Inferior parietal cortex (tissue), 1 donor: ENCODE data around the gene PRKAG2.
"Not testable (repeated sequence)": the region's sequence is repeated elsewhere in the genome, so short reads cannot be mapped to it uniquely, and the experiment has no call there.

Experiments
- DNase-seq: peaks from one replicate; pipeline ENCODE4 v3.0.0-alpha.2; 2016; ENCODE audit errors: extremely low spot score

Gene PRKAG2

GRCh38 chr7:151551820-151552219, 325.1 kb downstream of the PRKAG2 start:
- no peak for DNase-seq

DNA sequence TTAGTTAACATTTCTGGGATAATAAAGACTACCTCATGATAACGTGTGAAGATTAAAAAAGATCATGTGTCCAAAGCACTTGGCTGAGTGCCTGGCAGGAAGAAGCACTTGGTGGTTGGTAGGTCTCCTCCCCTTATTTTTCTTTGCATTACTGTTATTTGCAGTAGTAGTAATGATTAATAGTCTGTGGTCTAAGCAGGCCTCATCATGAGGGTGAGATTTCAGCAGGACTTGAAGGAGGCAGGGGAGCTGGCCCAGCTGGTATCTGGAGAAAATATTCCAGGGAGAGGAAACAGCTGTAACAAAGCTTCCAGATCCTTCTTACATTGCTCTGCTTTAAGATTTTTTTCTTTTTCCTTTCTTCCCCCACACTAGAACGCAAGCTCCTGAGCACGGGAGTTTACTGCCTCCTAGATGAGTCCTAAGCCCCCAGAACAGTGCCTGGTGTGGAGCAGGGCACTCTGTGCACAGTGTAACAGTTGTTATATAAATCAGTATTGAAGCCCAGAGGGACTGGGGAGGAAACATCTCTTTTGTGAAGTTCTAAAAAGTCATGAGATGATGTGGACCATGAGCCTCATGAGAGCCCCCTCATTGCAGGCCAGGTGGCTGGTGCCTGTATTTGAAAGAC, 326.1 kb downstream of the PRKAG2 start:
- DNase-seq = no peak

GRCh38 chr7:151549644-151550043, 327.3 kb downstream of the PRKAG2 start:
- no peak for DNase-seq

DNA sequence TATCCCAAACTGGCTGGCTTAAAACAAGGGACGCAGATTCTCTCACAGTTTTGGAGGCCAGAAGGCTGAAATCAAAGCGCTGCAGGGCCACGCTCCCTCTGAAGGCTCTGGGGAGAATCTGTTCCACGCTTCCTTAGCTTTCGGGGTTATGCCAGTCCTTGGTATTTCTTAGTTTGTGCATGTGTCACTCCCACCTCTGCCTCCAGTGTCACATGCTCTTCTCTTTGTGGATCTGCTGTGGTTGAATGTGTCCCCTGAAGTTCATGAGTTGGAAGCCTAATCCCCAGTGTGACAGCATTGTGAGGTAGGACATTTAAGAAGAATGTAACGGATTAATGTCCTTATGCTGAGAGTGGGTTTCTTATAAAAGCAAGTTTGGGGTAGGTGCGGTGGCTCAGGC, 327.8 kb downstream of the PRKAG2 start:
- DNase-seq = no peak

GRCh38 chr7:151544183-151544582, 332.7 kb downstream of the PRKAG2 start:
- no peak for DNase-seq

DNA sequence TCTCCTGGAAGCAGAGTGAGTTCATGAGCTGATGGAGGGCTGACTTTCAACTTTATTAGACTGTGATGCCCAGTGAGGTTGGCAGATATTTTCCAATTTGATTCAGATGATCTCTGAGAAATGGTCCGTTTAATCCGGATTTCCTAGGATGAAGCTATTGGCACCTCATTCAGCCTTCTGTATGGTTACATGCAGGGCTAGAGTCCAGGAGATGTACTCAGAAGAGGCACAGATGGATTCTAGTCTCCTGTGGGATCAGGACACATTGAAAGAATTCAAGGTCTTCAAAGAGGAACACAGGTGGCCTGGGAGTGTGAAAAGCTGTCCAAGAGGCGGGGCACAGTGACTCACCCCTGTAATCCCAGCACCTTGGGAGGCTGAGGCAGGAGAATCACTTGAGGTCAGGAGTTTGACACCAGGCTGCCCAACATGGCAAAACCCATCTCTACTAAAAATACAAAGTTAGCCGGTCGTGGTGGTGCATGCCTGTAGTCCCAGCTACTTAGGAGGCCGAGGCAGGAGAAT, 334.2 kb downstream of the PRKAG2 start:
- DNase-seq = no peak

- DNase-seq = no peak
These were observed 335.0 kb downstream of the PRKAG2 start for GRCh38 chr7:151541709-151542499.

GRCh38 chr7:151540146-151540545, 336.8 kb downstream of the PRKAG2 start:
- DNase-seq = no peak

DNA sequence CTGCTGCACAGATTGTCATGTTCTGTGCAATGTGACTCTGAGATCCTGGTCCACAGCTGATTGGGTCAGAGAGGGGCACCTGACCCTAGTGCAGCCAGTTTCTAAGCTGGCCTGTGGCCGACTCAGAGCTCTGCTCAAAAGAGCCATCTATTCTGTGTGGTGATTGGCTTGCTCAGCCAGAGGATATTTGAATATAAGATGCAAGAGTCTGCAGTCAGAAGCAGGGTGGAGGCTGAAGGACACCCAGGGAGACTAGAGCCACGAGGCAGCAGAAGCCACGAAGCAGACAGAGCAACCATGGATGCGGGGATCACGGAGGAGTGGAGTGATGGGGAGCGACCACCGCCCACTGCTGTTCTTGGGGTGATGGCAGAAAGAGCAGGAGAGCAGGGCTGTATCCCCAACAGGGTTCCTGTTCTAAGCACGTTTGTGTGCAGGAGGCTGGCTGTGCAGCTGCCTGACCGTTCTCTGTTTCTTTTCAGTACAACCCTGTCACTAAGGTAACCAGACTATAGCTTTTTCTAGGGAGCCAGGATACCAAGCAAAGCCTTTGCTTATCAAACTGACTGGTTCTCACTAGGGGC, 337.7 kb downstream of the PRKAG2 start:
- peak; percentile 73 for DNase-seq

DNA sequence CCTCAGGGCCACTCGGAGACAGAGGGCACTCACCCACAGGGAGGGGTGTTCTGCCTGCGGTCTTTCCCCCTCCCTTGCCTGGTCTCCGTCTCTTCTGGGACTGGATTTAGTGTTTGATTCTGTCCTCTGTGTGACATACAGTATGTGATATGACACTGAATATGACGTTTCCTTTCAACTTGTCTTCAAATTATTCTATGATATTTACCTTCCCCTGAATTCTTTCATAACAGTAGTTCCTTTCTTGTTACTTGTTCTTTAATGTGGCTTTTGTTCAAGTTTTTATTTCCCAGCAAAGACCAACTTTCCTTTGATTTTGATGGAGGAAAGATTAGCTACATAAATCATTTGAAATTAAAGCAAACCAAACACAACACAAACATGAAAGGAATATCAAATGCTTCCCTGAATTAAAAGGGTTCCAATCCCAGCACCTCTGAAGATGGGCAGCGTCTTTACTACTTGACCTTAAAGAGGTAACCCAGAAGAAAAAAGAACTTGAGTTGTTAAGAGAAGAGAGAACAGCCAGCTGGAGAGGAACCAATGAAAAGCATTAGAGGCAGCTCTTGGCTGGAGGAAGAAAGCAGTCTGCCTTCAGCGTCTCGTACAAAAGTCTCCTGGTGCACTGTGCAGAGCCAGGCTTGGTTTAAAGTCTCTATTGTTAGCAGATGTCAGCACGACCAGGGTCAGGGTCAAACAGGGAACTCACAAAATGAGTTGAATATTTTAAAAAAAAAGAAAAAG, 338.9 kb downstream of the PRKAG2 start:
- DNase-seq = peak; percentile 57

DNA sequence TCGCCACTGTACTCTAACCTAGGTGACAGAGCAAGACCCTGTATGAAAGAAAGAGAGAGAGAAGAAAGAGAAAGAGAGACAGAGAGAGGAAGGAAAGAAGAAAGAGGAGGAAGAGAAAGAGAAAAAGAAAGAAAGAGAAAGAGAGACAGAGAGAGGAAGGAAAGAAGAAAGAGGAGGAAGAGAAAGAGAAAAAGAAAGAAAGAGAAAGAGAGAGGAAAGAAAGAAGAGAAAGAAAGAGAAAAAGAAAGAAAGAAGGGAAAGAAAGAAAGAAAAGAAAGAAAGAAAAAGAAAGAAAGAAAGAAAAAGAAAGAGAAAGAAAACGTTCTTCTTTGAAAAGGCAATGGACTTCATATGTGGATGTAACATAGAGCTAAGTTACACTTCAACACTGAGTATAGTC, 340.7 kb downstream of the PRKAG2 start:
- not testable (repeated sequence) for DNase-seq

- DNase-seq = no peak
These were observed 347.1 kb downstream of the PRKAG2 start for GRCh38 chr7:151529842-151530241.

DNA sequence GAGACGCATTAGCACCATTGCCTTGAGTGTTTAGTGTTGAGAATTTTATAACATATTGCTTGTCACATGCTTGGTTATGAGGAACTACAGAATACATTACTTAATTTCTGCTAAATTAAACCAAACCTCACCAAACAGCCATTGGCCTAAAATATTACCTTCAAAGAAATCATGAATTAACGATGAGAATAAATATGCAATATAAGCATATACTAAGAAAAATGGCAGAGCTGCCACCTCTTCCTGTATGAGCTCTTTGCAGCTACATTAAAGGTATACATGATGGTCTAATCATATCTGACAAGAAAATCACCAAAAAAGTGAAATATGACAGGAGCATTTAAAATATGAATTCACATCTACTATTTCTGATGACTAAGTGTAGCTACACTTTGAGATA, 352.1 kb downstream of the PRKAG2 start:
- DNase-seq = no peak

DNA sequence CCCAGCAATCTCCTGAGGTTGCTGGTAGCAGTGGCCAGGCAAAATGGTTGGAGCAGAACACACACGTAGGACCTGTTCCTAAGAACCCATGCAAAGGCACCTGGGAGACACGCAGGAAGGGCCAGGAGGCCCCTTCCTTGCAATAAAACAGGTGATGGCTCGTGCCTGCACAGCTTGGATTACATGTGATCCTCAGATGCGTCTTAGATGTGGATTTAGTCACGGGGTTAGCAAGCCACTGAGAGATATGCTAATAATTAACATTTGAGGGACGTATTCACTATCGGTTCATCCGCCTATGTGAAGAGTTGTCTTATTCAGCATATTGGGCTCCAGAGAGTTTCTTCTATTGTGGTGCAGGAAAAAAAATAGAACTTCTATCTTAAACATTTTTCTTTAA, 352.6 kb downstream of the PRKAG2 start:
- DNase-seq = no peak

DNA sequence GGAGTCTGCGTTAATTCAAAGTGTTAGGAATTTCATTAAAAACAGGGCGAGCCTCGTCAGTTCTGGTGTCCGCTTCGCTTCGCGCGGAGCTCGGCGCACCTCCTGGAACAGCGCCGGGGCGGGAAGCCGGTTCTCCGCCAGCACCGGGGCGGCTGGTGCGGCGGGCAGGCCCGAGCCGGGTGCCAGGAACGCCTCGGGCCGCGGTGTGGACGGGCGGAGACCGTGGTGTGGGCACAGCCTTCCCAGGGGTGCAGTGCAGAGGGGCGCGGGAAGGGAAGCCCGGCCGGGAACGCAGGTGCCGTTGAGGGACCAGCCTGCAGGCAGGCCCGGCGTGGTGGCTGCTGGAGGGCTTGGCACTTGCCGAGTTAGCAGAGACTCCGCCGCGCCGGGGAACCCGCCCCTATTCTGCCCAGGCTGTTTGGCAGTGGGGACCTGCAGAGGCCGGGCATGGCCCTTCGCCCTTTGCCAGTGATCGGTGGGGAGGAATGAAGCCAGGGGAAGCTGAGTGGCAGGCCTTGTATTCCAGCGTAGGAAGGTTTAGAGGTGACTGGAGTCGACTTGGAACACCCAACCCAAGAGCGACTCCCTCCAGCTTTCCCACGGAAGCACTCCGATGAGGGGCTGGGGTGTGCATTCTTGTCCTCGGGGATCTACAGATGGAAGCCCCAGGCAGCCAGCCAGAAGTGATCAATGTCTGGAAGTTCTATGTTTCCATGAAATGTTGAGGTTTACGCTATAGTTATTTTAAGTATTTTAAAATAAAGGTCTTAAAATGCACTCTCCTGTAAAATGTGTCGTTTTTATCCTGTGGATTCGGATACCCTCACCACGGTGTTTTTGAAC, 356.3 kb downstream of the PRKAG2 start:
- DNase-seq = no peak

- peak; percentile 96 for DNase-seq
These were observed 357.0 kb downstream of the PRKAG2 start, which contains the start of gene RHEB for GRCh38 chr7:151519765-151520418. TSS of gene RHEB (minus strand) at chr7:151519895. CDS start at chr7:151519511, 384 bp downstream.

- not testable (repeated sequence) for DNase-seq
These were observed 357.8 kb downstream of the PRKAG2 start for GRCh38 chr7:151518947-151519764.

DNA sequence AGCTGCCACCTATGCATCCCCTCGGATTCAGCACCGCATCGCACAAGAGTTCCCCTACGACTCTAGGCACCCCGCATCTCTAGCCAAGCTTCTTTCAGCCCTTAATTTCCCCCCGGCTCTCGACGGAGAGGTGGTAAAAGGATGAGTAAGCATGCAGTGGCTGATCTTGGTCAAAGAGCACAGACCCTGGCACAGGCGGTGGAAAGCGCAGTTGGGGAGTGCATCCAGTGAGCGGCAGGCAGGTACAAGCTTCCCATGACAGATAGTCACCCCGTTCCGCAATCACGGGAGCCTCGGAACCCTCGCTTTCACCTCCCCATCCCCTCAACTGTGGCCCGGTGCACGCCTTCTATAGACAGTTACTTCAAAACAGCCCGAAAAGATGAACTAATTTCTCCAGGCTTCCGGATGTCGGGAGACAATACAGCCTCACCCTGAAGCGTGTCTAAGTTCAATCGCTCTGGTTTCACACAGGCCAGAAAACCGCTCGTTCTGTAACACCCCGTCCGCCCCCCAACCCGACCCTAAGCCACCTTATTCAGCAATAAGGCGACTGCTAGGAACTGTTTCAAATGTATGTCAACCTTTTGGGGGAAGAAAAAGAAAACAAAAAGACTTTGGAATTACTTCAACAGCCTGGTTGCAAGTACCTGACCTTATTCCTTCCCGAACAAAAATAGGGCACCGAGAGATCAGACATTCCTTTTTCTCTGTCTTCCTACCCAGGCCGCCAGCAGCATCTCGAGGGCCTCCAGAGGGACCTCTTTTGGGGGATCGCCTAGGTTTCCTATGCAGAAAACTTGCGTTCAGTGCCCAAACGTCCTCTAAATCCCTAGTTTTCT, 358.6 kb downstream of the PRKAG2 start:
- no peak for DNase-seq
